Measurements from ENCODE around the gene SIAH1.
"Not testable (repeated sequence)": the region's sequence is repeated elsewhere in the genome, so short reads cannot be mapped to it uniquely, and the experiment has no call there.

Gene SIAH1

GRCh38 chr16:48408688-48409087 lies 23.5 kb upstream of the SIAH1 start:
- no peak for TF ChIP-seq CTCF (IDR thresholded peaks at IDR 0.05; ENCODE audit: insufficient read depth, low read depth, low read length, missing control alignments)
- no peak overlapping the region for H3K4me3 ChIP-seq (ENCODE audit: low read depth, low read length)
- no peak for DNase-seq (ENCODE audit: low read depth)

- no peak overlapping the region for H3K4me3 ChIP-seq (ENCODE audit: low read depth, low read length)
- no peak for DNase-seq (ENCODE audit: low read depth)
- TF ChIP-seq CTCF (IDR thresholded peaks at IDR 0.05; ENCODE audit: insufficient read depth, low read depth, low read length, missing control alignments) = no peak
These were observed 20.7 kb upstream of the SIAH1 start for GRCh38 chr16:48405907-48406306.

- TF ChIP-seq CTCF (IDR thresholded peaks at IDR 0.05; ENCODE audit: insufficient read depth, low read depth, low read length, missing control alignments) = no peak
- DNase-seq (ENCODE audit: low read depth) = no peak
- no peak overlapping the region for H3K4me3 ChIP-seq (ENCODE audit: low read depth, low read length)
These were observed 19.9 kb upstream of the SIAH1 start for GRCh38 chr16:48405153-48405552.

DNA sequence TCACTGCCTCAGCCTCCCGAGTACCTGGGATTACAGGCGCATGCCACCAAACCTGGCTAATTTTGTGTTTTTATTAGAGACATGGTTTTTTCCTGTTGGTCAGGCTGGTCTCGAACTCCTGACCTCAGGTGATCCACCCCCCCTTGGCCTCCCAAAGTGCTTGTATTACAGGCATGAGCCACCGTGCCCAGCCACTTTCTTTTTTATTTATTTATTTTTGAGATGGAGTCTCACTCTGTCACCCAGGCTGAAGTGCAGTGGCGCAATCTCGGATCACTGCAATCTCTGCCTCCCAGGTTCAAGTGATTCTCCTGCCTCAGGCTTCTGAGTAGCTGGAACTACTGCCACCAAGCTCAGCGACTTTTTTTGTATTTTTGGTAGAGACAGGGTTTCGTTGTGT lies 17.3 kb upstream of the SIAH1 start:
- not testable (repeated sequence) for DNase-seq (ENCODE audit: low read depth); H3K4me3 ChIP-seq (ENCODE audit: low read depth, low read length)

DNA sequence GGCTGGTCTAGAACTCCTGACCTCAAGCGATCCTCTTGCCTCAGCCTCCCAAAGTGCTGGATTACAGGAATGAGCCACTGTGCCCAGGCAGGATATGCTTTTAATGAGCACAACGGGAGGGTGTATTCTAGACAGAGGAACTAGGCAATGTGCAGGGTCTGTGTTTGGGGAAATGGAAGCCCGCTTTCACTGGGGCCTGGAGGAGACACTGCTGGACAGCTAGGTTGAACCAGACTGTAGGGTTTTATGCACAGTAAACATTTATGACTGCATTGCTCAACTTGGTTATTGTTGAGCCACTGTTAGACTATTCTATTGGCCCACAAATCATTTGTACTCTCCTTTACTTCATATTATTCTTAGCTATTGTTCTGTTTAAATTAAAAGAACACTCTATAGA lies 10.2 kb upstream of the SIAH1 start:
- no peak overlapping the region for H3K4me3 ChIP-seq (ENCODE audit: low read depth, low read length)
- DNase-seq (ENCODE audit: low read depth) = no peak
- no peak for TF ChIP-seq CTCF (IDR thresholded peaks at IDR 0.05; ENCODE audit: insufficient read depth, low read depth, low read length, missing control alignments)

DNA sequence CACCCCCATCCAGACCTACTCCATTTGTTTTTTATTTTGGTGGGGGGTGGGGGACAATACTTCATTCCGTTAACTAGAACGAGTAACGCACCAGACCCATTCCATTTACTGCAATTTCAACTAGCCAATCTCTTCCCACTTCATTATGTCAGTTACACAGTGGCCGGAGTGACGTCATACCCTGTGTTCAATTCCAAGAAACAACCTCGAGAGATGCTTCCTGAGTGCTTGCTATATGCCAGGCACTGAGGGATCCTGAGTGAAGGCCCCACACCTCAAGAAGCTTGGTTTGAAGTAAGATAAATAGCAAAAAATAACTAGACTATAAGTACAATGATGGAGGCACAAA lies 9.1 kb upstream of the SIAH1 start:
- TF ChIP-seq CTCF (IDR thresholded peaks at IDR 0.05; ENCODE audit: insufficient read depth, low read depth, low read length, missing control alignments) = no peak
- DNase-seq (ENCODE audit: low read depth) = no peak
- H3K4me3 ChIP-seq (ENCODE audit: low read depth, low read length) = no peak overlapping the region

- no peak for DNase-seq (ENCODE audit: low read depth)
- no peak for TF ChIP-seq CTCF (IDR thresholded peaks at IDR 0.05; ENCODE audit: insufficient read depth, low read depth, low read length, missing control alignments)
- H3K4me3 ChIP-seq (ENCODE audit: low read depth, low read length) = no peak overlapping the region
These were observed 8.5 kb upstream of the SIAH1 start for GRCh38 chr16:48393485-48394354.

Data from GM12865 (cell line).